ENCODE results near the gene RAB26. TPM values are rescaled to one million over a fixed set of nuclear protein-coding genes. Genes with fewer than 3 reads are reported as not detected.

RAB26 gene
- total and polyA plus RNA-seq, 9 donors, result 0.27 to 3.4 (median 0.69) TPM

DNA sequence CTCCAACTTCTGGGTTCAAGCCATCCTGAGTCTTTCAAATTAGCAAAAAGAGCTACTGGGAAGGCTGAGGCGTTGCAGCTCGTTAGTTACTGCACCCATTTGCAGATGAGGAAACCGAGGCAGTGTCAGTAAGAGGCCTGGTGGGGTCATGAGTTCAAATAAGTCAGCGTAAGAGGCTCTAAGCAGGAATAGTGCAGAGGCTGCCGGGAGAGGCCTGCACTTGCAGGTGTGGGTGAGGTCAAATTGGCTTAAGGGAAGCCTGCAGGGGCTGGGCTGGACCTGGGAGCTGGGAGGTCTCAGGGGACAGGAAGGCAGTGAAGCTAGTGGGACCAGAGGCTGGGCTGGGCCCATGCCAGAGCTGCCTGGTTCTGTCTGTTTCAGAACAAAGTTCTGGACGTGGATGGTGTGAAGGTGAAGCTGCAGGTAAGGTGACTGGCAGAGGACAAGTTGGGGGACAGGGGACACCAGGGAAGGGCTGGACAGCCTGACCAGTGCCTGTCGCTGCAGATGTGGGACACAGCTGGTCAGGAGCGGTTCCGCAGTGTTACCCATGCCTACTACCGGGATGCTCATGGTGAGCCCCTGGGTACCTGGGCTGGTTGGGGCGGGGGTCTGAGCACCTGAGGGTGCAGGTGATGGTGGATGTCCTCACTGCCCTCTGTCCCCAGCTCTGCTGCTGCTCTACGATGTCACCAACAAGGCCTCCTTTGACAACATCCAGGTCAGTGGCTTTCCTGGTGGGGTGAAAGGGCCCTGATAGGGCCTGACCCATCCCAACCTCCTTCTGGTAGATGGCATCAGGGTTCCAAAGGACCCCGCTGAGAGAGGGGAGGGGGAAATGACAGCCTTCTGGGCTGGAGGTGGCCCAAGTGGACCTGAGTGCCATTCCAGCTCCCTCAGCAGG is 3.0 kb downstream of the RAB26 start:
- peaks cover 3% of the 10 kb centered on the region for H3K27me3 ChIP-seq (ENCODE audit: control insufficient read depth, insufficient read depth, low read length)
- no peak overlapping the region for H3K4me3 ChIP-seq (ENCODE audit: low read length)

DNA sequence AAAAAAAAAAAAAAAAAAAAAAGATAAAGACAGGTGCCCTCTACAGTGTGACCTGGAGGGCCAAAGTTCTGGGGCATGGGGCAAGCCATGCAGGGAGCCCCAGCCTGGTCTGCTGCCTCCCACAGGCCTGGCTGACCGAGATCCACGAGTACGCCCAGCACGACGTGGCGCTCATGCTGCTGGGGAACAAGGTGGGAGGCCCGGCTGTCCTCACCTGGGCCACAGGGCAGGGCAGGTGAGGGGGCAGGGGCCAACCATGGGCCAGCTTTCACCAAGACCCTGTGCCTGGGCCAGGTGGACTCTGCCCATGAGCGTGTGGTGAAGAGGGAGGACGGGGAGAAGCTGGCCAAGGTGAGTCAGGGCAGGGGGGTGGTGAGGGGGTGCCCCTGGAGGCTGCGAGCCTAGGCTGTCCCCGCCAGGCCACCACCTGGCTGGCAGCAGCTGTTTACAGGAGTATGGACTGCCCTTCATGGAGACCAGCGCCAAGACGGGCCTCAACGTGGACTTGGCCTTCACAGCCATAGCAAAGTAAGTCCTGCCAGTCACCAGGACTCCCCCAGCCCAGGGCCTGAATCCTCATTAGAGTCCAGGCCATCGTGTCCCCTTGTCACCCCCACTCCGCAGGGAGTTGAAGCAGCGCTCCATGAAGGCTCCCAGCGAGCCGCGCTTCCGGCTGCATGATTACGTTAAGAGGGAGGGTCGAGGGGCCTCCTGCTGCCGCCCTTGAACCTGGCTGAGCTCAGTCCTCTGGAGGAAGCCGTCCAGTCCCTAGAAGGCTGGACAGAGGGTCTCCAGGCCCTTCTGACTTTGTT is 4.5 kb downstream of the RAB26 start:
- Histone ChIP-seq H3K36me3 (ENCODE audit: control insufficient read depth, insufficient read depth, low read length) (peaks cover 30% of the 10 kb centered on the region), H3K27ac (ENCODE audit: low read length) (peak overlapping the region; percentile 87), H3K27me3 (ENCODE audit: control insufficient read depth, insufficient read depth, low read length) (peaks cover 3% of the 10 kb centered on the region), H3K9me3 (replicated peaks; ENCODE audit: control insufficient read depth, low read depth, low read length) (no peaks in the 10 kb centered on the region), H3K4me1 (ENCODE audit: control insufficient read depth, insufficient read depth, low read length) (peaks cover 82% of the 10 kb centered on the region), H3K4me3 (ENCODE audit: low read length) (peak overlapping the region; percentile 94)
- DNase-seq, result no peak
- WGBS (ENCODE audit: insufficient coverage), result 29% methylated on average over 25 of the region's 25 CpGs

More for the DNA sequence above, 3.0 kb downstream of the RAB26 start:
- no peaks in the 10 kb centered on the region for H3K9me3 ChIP-seq (replicated peaks; ENCODE audit: control insufficient read depth, low read depth, low read length)
- WGBS (ENCODE audit: insufficient coverage), result 67% methylated on average over 10 of the region's 13 CpGs
- H3K4me1 ChIP-seq (ENCODE audit: control insufficient read depth, insufficient read depth, low read length), result peaks cover 82% of the 10 kb centered on the region
- peaks cover 30% of the 10 kb centered on the region for H3K36me3 ChIP-seq (ENCODE audit: control insufficient read depth, insufficient read depth, low read length)
- no peak overlapping the region for H3K27ac ChIP-seq (ENCODE audit: low read length)
- DNase-seq, result no peak

DNA sequence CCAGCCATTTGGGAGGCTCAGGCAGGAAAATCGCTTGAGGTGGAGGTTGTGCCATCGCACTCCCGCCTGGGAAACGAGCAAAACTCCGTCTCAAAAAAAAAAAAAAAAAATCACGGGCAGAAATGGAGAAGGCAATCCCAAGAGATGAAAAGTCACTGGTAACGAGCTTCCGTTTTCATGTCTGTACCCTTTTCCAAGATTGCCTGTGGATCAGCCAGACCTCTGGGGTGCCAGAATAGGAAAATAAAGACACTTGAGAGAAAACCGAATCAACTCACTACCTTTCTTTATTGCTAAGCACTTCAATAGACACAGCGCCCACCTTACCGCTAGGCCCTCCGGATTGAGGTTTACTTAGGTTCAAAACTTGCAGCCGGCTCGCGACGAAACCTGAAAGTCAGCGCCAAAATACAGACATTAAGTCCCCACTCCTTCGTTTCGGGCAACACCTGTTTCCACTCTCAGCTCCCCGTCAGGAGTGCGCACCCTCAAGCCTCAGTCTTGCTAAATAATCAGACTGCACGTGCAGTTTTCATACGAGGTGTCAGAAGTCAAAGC is 6.2 kb downstream of the RAB26 start:
- no peaks in the 10 kb centered on the region for H3K27me3 ChIP-seq (ENCODE audit: control insufficient read depth, insufficient read depth, low read length)
- H3K4me1 ChIP-seq (ENCODE audit: control insufficient read depth, insufficient read depth, low read length), result peaks cover 87% of the 10 kb centered on the region
- DNase-seq, result peak; percentile 36
- peak overlapping the region; percentile 94 for H3K4me3 ChIP-seq (ENCODE audit: low read length)
- H3K9me3 ChIP-seq (replicated peaks; ENCODE audit: control insufficient read depth, low read depth, low read length), result no peaks in the 10 kb centered on the region
- 1% methylated on average over 14 of the region's 23 CpGs for WGBS (ENCODE audit: insufficient coverage)
- H3K27ac ChIP-seq (ENCODE audit: low read length), result peak overlapping the region; percentile 87
- peaks cover 30% of the 10 kb centered on the region for H3K36me3 ChIP-seq (ENCODE audit: control insufficient read depth, insufficient read depth, low read length)

DNA sequence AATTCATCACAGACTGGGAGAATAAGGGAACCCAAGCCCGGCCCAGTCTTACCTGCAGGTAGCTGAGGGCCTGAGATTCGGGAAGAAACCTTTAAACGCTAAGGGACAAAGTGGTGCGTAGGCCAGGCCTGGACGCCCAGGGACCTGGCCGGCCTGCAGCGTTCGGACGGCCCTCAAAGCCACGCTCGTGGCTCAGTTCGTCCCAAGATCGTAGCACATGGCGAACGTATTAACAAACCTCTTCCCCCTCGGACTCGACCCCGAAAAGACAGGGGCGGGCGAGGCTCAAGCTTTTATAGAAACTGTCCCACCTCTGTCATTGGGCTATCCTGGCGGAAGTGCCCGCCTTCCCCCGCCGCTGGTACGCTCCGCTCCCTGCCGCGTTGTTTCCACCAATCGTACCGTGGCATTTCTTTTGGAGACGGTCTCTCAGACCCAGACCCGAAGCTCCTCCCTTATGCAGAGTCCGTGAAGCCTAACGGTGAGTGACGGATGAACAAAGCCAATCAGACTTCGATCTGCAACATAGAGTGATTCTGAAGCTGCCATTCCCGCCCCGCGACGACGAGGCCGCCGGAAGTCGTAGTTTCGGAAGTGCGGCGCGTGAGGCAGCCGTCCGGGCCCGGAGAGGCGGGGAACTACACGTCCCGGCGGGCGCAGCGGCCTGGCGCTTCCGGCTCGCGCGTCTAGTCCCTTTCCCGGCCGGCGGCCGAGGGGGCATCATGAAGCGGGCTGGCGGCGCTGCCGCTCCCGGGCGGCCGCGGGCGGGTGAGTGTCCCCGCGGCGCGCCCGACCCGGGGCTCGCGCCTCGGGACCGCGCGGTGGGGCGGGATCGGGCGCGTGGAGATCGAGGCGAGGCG is 6.9 kb downstream of the RAB26 start, which contains the start of gene TRAF7:
TRAF7 (plus strand) TSS at position 692 of the 860 bp plus-strand sequence. CDS start 8,139 bp downstream, outside the sequence.
- no peaks in the 10 kb centered on the region for H3K27me3 ChIP-seq (ENCODE audit: control insufficient read depth, insufficient read depth, low read length)
- peak within 1 kb of the TSS; percentile 94 for H3K4me3 ChIP-seq (ENCODE audit: low read length)
- DNase-seq, result peak; percentile 100
- peaks cover 87% of the 10 kb centered on the region for H3K4me1 ChIP-seq (ENCODE audit: control insufficient read depth, insufficient read depth, low read length)
- H3K27ac ChIP-seq (ENCODE audit: low read length), result peak within 1 kb of the TSS; percentile 95
- peaks cover 28% of the 10 kb centered on the region for H3K36me3 ChIP-seq (ENCODE audit: control insufficient read depth, insufficient read depth, low read length)
- no peaks in the 10 kb centered on the region for H3K9me3 ChIP-seq (replicated peaks; ENCODE audit: control insufficient read depth, low read depth, low read length)
- under 1% methylated on average over 84 of the region's 94 CpGs for WGBS (ENCODE audit: insufficient coverage)

DNA sequence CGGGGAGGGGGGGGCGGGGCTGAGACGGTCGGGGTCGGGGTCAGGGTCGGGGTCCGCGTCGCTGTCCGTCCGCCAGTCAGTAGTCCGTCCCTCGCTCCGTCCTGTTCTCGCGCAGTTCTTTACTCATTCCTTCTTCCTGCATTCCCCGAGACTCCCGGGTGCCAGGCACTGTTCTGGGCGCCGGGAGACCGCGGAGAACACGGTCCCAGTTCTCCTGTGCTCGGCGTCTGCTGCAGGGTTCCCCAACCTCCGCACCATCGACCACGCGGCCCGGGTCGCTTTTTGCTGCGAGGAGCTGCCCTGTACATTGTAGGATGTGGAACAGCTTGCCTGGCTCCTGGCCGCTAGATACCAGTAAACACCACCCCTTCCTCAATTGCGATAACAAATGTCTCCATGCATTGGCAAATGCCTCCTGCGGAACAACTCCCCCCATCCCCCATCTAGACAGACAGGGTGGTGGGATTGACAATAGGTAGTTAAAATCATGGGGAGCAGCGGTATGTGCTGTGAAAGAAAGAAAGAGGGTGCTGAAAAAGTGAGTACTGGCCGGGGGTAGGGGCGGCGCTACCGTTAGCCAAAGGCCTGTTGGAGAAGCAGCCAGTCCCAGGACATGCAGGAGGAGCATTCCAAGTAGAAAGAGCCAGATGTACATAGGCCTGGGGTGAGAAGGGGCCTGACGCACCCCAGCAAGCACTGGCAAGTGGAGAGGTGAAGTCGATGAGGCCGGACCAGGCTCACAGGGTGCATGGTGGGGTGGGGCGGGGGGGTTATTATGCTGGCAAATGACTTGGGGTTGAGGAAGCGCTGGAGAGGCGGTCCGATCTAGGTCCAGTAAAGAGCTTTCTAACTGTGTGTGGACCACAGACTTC is 7.8 kb downstream of the RAB26 start:
- DNase-seq, result peak; percentile 82
- Histone ChIP-seq H3K4me3 (ENCODE audit: low read length) (peak overlapping the region; percentile 91), H3K9me3 (replicated peaks; ENCODE audit: control insufficient read depth, low read depth, low read length) (no peaks in the 10 kb centered on the region), H3K27me3 (ENCODE audit: control insufficient read depth, insufficient read depth, low read length) (no peaks in the 10 kb centered on the region), H3K27ac (ENCODE audit: low read length) (peak overlapping the region; percentile 95), H3K36me3 (ENCODE audit: control insufficient read depth, insufficient read depth, low read length) (peaks cover 22% of the 10 kb centered on the region), H3K4me1 (ENCODE audit: control insufficient read depth, insufficient read depth, low read length) (peaks cover 86% of the 10 kb centered on the region)
- WGBS (ENCODE audit: insufficient coverage), result 4% methylated on average over 34 of the region's 47 CpGs

DNA sequence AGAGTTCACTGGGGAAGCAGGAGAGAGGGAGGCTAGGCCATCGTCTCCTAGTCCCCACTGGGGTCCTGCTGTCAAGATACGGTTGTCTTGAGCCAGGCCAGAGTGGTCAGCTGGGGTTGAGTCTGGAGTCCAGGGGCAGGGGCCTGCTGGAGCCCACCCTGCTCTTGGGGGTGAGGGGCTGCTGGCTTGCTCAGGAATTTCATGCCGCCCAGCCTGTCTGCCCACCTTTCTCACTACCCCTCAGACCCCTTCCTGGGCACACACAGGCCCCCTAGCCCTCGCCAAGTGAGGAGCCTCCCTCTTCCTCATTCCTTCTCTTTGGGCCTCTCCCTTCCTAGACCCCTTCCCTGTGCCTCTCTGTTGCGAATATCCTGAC is 8.4 kb downstream of the RAB26 start:
- H3K9me3 ChIP-seq (replicated peaks; ENCODE audit: control insufficient read depth, low read depth, low read length), result no peaks in the 10 kb centered on the region
- peaks cover 15% of the 10 kb centered on the region for H3K36me3 ChIP-seq (ENCODE audit: control insufficient read depth, insufficient read depth, low read length)
- DNase-seq, result no peak
- H3K4me1 ChIP-seq (ENCODE audit: control insufficient read depth, insufficient read depth, low read length), result peaks cover 86% of the 10 kb centered on the region
- 48% methylated on average over 4 of the region's 5 CpGs for WGBS (ENCODE audit: insufficient coverage)
- peak overlapping the region; percentile 91 for H3K4me3 ChIP-seq (ENCODE audit: low read length)
- H3K27me3 ChIP-seq (ENCODE audit: control insufficient read depth, insufficient read depth, low read length), result no peaks in the 10 kb centered on the region
- peak overlapping the region; percentile 95 for H3K27ac ChIP-seq (ENCODE audit: low read length)

DNA sequence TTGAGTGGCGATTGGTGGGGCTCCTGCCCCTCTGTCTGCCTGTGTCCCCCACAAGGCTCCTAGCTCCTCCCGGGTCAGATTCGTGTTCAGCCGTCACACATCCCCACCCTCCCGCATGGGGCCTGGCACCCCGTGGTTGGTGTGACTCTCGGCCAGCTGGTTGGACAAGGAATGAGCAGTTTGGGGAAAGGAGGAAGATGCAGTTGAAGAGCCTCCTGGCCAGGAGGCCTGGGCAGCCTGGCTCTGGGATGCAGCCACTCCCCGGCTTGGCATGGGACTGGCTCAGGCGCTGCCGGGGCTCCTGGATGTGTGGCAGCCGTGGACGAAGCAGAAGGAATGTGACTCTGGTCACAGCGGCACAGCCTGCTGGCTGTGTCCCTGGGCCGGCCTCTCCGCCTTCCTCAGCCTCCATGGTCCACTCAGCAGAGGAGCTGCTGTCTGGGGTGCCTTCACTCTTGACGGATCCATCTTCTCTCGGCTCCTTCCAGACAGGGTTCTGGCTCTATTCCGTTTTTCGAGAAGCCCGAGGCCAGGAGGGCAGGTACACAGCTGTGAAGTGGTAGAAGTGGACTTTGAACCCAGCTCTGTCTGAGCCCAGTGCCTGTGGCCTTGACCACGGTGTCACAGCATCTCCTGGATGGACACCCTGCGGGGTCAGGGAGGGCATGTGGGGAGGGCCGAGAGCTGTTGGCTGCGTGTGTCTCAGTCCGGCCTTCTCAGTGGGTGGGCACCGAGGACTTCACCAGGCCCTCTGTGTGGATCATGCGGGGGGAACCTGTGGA is 9.2 kb downstream of the RAB26 start:
- no peaks in the 10 kb centered on the region for H3K9me3 ChIP-seq (replicated peaks; ENCODE audit: control insufficient read depth, low read depth, low read length)
- no peak for DNase-seq
- WGBS (ENCODE audit: insufficient coverage), result 89% methylated on average over 17 of the region's 27 CpGs
- peak overlapping the region; percentile 95 for H3K27ac ChIP-seq (ENCODE audit: low read length)
- H3K36me3 ChIP-seq (ENCODE audit: control insufficient read depth, insufficient read depth, low read length), result peaks cover 12% of the 10 kb centered on the region
- H3K4me3 ChIP-seq (ENCODE audit: low read length), result no peak overlapping the region
- peaks cover 84% of the 10 kb centered on the region for H3K4me1 ChIP-seq (ENCODE audit: control insufficient read depth, insufficient read depth, low read length)
- H3K27me3 ChIP-seq (ENCODE audit: control insufficient read depth, insufficient read depth, low read length), result no peaks in the 10 kb centered on the region

DNA sequence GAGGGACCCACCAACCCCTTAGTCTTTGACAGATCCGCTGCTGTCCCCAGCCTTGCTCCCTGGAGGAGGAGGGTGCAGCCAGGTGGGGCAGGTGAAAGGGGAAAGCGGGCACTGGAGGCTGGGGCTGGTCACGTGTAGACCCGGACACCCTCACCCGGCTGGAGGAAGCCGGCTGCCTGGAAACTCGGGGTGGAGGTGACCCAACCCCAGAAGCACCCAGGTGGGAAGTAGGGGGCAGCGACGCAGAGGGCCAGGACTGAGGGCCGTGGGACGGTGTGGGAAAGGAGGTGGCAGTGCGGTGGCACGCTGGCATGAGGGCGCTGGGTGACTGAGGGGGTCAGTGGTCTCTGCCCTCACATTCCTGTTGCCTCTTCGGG is 9.8 kb downstream of the RAB26 start:
- Histone ChIP-seq H3K4me1 (ENCODE audit: control insufficient read depth, insufficient read depth, low read length) (peaks cover 84% of the 10 kb centered on the region), H3K27ac (ENCODE audit: low read length) (peak overlapping the region; percentile 84), H3K36me3 (ENCODE audit: control insufficient read depth, insufficient read depth, low read length) (peaks cover 8% of the 10 kb centered on the region), H3K9me3 (replicated peaks; ENCODE audit: control insufficient read depth, low read depth, low read length) (no peaks in the 10 kb centered on the region), H3K27me3 (ENCODE audit: control insufficient read depth, insufficient read depth, low read length) (no peaks in the 10 kb centered on the region), H3K4me3 (ENCODE audit: low read length) (no peak overlapping the region)
- WGBS (ENCODE audit: insufficient coverage), result 79% methylated on average over 12 of the region's 15 CpGs
- no peak for DNase-seq

Measured in muscle of leg (tissue), 11 donors.